GM12878 (cell line): ENCODE measurements around the gene HTT-AS. TPM values are rescaled to one million over a fixed set of nuclear protein-coding genes. Genes with fewer than 3 reads are reported as not detected.

Source experiments
- ATAC-seq: fragments of 200-7000 bp; cut with Tn5 transposase; 3 replicates; pipeline ENCODE4 v1.9.1; 2020; ENCODE audit warnings: mild to moderate bottlenecking, moderate library complexity
- BruUV-seq: library from RNA; stranded (reverse); fragments of 400-500 nt; replicated peaks from 2 replicates; lab custom pipeline; 2021; lab: Mats Ljungman, UMichigan
- CTCF ChIA-PET: fragments of 300-600 bp; sonication (Branson Sonifier 250); formaldehyde crosslinking; extraction: SDS; loops from one replicate; lab custom pipeline; 2021; ENCODE audit warnings: inconsistent platforms; lab: Yijun Ruan, JAX
- POLR2A ChIA-PET: fragments of 350-600 bp; formaldehyde crosslinking; extraction: SDS; loops from one replicate; lab custom pipeline; 2021; ENCODE audit warnings: inconsistent platforms; lab: Charles Lee
- RAD21 ChIA-PET: fragments of 300-600 bp; sonication (Branson Sonifier 250); formaldehyde crosslinking; loops from one replicate; lab custom pipeline; 2023; ENCODE audit warnings: antibody characterized with exemption; ENCODE audit not compliant: unreplicated experiment; lab: Charles Lee
- SMC1A ChIA-PET: fragments of 300-600 bp; sonication (Branson Sonifier 250); formaldehyde crosslinking; loops from one replicate; lab custom pipeline; 2023; ENCODE audit not compliant: unreplicated experiment, uncharacterized antibody; lab: Charles Lee
- DNase-seq: peaks from one replicate; pipeline ENCODE4 v3.0.0-alpha.2; 2011; ENCODE audit warnings: low read depth, low spot score
- FAIRE-seq: peaks from 3 replicates; lab custom pipeline; 2011; peaks lifted over from hg19 to GRCh38; lab: Jason Lieb, UNC
- H2AFZ ChIP-seq: 2 replicates; pipeline ENCODE4 v1.6.0; 2011; ENCODE audit warnings: low read depth, low read length, control low read depth; ENCODE audit not compliant: control insufficient read depth
- H3K27ac ChIP-seq: 2 replicates; pipeline ENCODE4 v1.5.1; 2011; ENCODE audit warnings: control low read depth; ENCODE audit not compliant: control insufficient read depth, insufficient read depth
- H3K27me3 ChIP-seq, 2 experiments: replicated peaks in 1 of 2; 2 replicates each; pipeline versions ENCODE4 v1.6.0 to v1.6.1; 2011; ENCODE audit warnings: low read length in 1 of 2; ENCODE audit not compliant: control insufficient read depth in 2 of 2, insufficient read depth in 2 of 2
- H3K36me3 ChIP-seq, 2 experiments: 2 replicates each; pipeline ENCODE4 v1.5.1; 2011; ENCODE audit warnings: low read length in 1 of 2; ENCODE audit not compliant: control insufficient read depth in 2 of 2, insufficient read depth in 2 of 2
- H3K4me1 ChIP-seq: 2 replicates; pipeline ENCODE4 v1.6.1; 2011; ENCODE audit warnings: mild to moderate bottlenecking, low read length, moderate library complexity, mixed read lengths; ENCODE audit not compliant: control insufficient read depth, insufficient read depth
- H3K4me2 ChIP-seq: 2 replicates; pipeline ENCODE4 v1.6.0; 2011; ENCODE audit warnings: control low read depth; ENCODE audit not compliant: control insufficient read depth, insufficient read depth
- H3K4me3 ChIP-seq: fragments of 200-600 bp; sonication (generic); 2 replicates; pipeline ENCODE4 v1.5.1; 2016
- H3K79me2 ChIP-seq: 2 replicates; pipeline ENCODE4 v1.6.0; 2011; ENCODE audit warnings: low read length; ENCODE audit not compliant: control insufficient read depth, insufficient read depth
- H3K9ac ChIP-seq: 2 replicates; pipeline ENCODE4 v1.8.0; 2011; ENCODE audit warnings: low read length, control low read depth, mixed read lengths; ENCODE audit not compliant: control insufficient read depth, insufficient read depth
- H3K9me3 ChIP-seq: replicated peaks from 3 replicates; pipeline ENCODE4 v1.5.1; 2011; ENCODE audit warnings: mild to moderate bottlenecking, low read length; ENCODE audit not compliant: control insufficient read depth, insufficient read depth
- H4K20me1 ChIP-seq: 2 replicates; pipeline ENCODE4 v1.6.0; 2011; ENCODE audit not compliant: control insufficient read depth, insufficient read depth
- DPF2 ChIP-seq: fragments of 450-650 bp; IDR thresholded peaks from 2 replicates; pipeline ENCODE4 v1.6.1; 2017; ENCODE audit warnings: mild to moderate bottlenecking
- FOXM1 ChIP-seq: IDR thresholded peaks from 2 replicates; pipeline ENCODE4 v1.6.1; 2012; ENCODE audit warnings: low read depth, mild to moderate bottlenecking, inconsistent platforms, low read length, moderate library complexity
- HDGF ChIP-seq: fragments of 450-650 bp; IDR thresholded peaks from 2 replicates; pipeline ENCODE4 v1.6.1; 2016; ENCODE audit warnings: antibody characterized with exemption
- MYB ChIP-seq: fragments of 150-350 bp; IDR thresholded peaks from 2 replicates; pipeline ENCODE4 v1.6.1; 2014; ENCODE audit warnings: mild to moderate bottlenecking, low read depth, low read length, borderline replicate concordance
- NBN ChIP-seq: fragments of 450-650 bp; IDR thresholded peaks from 2 replicates; pipeline ENCODE4 v1.6.1; 2016
- RUNX3 ChIP-seq: IDR thresholded peaks from 2 replicates; pipeline ENCODE4 v1.6.1; 2012; ENCODE audit warnings: low read length, inconsistent platforms
- SKIL ChIP-seq: fragments of 450-650 bp; IDR thresholded peaks from 2 replicates; pipeline ENCODE4 v1.6.1; 2017; ENCODE audit warnings: mild to moderate bottlenecking, low read depth, inconsistent platforms; ENCODE audit not compliant: poor library complexity, severe bottlenecking
- SMAD1 ChIP-seq: fragments of 450-650 bp; IDR thresholded peaks from 2 replicates; pipeline ENCODE4 v1.6.1; 2018; ENCODE audit warnings: mild to moderate bottlenecking, low read depth; ENCODE audit not compliant: partially characterized antibody
- WGBS: methylation state at CpG from one replicate; pipeline ENCODE4 v1.1.6; 2016; ENCODE audit warnings: low lambda C conversion rate; ENCODE audit not compliant: insufficient replicate concordance, insufficient coverage; ENCODE audit errors: missing lambda C conversion rate; 5-methylcytosine and 5-hydroxymethylcytosine counted together
- in situ Hi-C: fragments of 300-500 bp; cut with MboI; formaldehyde crosslinking; loops from 9 replicates; pipeline ENCODE4 v1.14.3; 2018; ENCODE audit warnings: mixed read lengths
- intact Hi-C: fragments of 100-400 bp; cut with micrococcal nuclease; formaldehyde crosslinking; loops from one replicate; pipeline ENCODE4 v1.14.2; 2022; ENCODE audit not compliant: unreplicated experiment
- polyA plus RNA-seq, 11 experiments: library from polyadenylated mRNA; depleted of rRNA in 4 of 11; unstranded in 6 of 11; stranded (reverse) in 5 of 11; fragments of >200 nt; fragmentation: Nextera tagmentation in 4 of 11; fragmentation: Illumina TruSeq in 1 of 11; extraction: Ambion mirVana in 4 of 11; extraction: Trizol in 1 of 11; gene quantifications; 1 replicate in 1 of 11; 2 replicates in 10 of 11; pipeline versions ENCODE4 v1.2.1 to v1.2.3, GENCODE V29; 2011 to 2016; ENCODE audit warnings: inconsistent platforms in 2 of 11, missing spikeins in 2 of 11, low read depth in 1 of 11
- total RNA-seq, 4 experiments: library from RNA; depleted of rRNA in 3 of 4; stranded (reverse); fragments of >200 nt in 3 of 4; fragmentation: Illumina TruSeq in 1 of 4; extraction: Trizol in 1 of 4; gene quantifications; 2 replicates each; pipeline versions ENCODE4 v1.2.1 to v1.2.3, GENCODE V29; 2013 to 2021
- TF ChIP-seq, protein P1 (sequence below): fragments of 450-650 bp; IDR thresholded peaks from 2 replicates; pipeline ENCODE4 v1.6.1; 2014; ENCODE audit warnings: mild to moderate bottlenecking

The HTT-AS gene
- total and polyA plus RNA-seq, 10 of the 15 experiments (the other 5 are each of a cell fraction or from before 2014, with no cell fraction given): not detected

DNA sequence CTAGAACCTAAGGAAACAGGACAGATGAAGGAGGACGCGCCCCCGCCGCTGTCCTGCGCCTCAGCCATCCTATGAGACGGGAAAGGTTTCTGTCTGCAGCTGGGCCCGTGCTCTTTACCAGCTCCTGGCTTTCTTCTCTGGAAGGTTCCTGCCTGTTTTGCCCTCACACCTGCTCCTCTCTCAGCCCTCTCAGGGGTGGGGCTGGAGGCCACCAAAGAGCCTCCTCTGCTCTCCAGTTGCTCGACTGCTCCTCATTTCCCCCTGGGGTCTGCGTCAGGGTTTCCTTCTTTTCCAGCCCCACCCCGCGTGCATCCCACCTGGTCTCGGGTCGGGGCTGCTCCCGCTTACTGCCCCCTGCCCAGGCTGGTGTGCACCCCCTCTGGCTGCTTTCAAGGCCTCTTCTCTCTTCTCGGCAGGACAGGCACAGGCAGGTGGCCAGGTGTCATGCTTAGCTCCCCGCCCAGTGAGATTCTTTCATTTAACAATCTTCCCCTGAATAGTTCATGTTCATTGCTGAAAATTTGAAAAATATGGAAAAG, 4.6 kb downstream of the HTT-AS start:
- POLR2A ChIA-PET: interaction anchor here (0.6 kb wide), 1 partner anchor 32 kb away, joined by 3 read pairs; no protein-coding TSS in a partner anchor
- no peak overlapping the region for H2AFZ ChIP-seq
- H3K9me3 ChIP-seq: no peaks in the 10 kb centered on the region
- ATAC-seq (no peak), DNase-seq (no peak), FAIRE-seq (no peak)
- H3K4me3 ChIP-seq: no peak overlapping the region
- WGBS: 90% methylated on average over 16 of the region's 16 CpGs
- BruUV-seq: no TSS peak
- SMC1A ChIA-PET: no interaction called here
- no peaks in the 10 kb centered on the region for H3K27me3 ChIP-seq
- in situ Hi-C loops: no loop called here
- no peaks in the 10 kb centered on the region for H4K20me1 ChIP-seq
- peaks cover 3% of the 10 kb centered on the region for H3K79me2 ChIP-seq
- no peaks in the 10 kb centered on the region for H3K36me3 ChIP-seq
- no peak overlapping the region for H3K4me2 ChIP-seq
- CTCF ChIA-PET: no interaction called here
- intact Hi-C loops: loop anchor here (10.0 kb wide), 1 partner anchor 805 kb away; the partner anchor contains the start of gene MXD4
- H3K4me1 ChIP-seq: no peaks in the 10 kb centered on the region
- H3K27ac ChIP-seq: no peak overlapping the region
- no peak overlapping the region for H3K9ac ChIP-seq
- RAD21 ChIA-PET: no interaction called here
- TF ChIP-seq, protein P1, sequence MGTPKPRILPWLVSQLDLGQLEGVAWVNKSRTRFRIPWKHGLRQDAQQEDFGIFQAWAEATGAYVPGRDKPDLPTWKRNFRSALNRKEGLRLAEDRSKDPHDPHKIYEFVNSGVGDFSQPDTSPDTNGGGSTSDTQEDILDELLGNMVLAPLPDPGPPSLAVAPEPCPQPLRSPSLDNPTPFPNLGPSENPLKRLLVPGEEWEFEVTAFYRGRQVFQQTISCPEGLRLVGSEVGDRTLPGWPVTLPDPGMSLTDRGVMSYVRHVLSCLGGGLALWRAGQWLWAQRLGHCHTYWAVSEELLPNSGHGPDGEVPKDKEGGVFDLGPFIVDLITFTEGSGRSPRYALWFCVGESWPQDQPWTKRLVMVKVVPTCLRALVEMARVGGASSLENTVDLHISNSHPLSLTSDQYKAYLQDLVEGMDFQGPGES: no peak
- TF ChIP-seq MYB (no peak), NBN (no peak), SMAD1 (no peak), RUNX3 (no peak), SKIL (no peak), FOXM1 (no peak), HDGF (no peak), DPF2 (no peak)
